IPS DF 4.7 (cell line): ENCODE results near the gene BMERB1.
"Not testable (repeated sequence)": the region's sequence is repeated elsewhere in the genome, so short reads cannot be mapped to it uniquely, and the experiment has no call there.

ENCODE experiments used
- DNase-seq: peaks from one replicate; pipeline ENCODE4 v3.0.0-alpha.2; 2013; ENCODE audit warnings: low spot score; ENCODE audit errors: extremely low read depth

The BMERB1 gene

DNA sequence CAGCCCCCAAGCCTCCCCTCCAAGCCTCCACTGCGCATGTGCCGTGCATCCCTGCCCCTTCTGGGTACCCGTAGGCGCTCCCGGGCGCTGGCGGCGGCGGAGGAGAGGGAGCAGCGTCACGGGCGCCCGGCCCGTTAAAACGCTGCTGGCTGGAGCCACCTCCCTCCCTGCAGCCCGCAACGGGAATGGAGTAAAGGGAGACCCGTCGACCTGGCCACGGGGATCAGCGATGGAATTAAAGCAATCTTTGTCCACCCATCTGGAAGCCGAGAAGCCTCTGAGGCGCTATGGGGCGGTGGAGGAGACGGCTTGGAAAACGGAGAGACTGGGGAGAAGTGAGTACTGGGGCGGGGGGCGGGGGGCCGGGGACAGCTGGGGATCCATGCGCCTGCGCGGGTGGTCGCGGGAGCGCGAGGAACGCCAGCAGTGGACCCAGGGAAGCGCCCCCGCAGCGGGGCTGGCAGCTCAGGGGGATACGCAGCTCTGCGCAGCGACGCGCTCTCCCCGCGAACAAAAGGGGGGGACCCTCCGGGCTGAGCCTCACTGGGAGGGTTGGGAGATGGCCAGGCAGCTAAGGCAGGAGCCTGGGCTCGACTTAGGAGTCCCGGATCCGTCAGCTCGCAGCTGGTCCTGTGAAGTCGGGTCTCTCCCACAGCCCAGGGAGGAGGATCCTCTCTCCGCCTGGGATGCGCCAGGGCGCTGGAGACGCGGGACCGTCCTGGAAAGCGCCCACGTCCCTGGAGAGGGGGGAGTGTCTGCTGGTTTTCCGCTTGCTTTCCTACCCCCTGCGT, at the start of gene BMERB1:
Gene BMERB1, plus strand, starts transcription at position 164 of the 791 bp plus-strand sequence. Its CDS starts 66 bp downstream, at position 230.
- DNase-seq: no peak

DNA sequence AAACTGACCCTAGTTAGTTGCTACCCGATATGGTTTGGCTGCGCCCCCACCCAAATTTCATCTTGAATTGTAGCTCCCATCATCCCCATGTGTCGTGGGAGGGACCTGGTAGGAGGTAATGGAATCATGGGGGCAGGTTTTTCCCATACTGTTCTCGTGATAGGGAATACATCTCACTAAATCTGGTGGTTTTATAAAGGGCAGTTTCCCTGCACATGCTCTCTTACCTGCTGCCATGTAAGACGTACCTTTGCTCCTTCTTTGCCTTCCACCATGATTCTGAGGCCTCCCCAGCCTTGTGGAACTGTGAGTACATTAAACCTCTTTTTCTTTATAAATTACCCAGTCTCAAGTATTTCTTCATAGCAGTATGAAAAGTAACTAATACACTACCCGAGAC, 46.3 kb upstream of the BMERB1 start:
- DNase-seq: not testable (repeated sequence)

DNA sequence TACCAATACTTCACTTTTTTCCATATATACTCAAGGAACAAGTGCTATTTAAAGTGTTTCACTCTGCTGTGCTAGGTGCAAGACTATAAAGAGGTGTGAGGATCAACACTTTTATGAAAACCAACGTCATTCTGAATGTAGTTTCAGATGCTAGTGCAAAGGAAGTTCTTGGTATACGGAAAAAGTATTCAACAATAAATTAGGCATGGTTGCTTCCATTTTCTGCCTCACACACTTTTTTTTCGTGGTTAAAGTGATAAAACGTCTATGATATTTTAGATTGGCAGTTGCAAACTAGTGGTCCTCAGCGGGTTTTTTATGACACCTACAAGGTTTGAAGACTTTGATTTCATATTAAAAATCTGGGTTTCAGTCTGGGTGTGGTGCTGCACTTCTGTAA, 44.5 kb upstream of the BMERB1 start:
- DNase-seq: not testable (repeated sequence)

DNA sequence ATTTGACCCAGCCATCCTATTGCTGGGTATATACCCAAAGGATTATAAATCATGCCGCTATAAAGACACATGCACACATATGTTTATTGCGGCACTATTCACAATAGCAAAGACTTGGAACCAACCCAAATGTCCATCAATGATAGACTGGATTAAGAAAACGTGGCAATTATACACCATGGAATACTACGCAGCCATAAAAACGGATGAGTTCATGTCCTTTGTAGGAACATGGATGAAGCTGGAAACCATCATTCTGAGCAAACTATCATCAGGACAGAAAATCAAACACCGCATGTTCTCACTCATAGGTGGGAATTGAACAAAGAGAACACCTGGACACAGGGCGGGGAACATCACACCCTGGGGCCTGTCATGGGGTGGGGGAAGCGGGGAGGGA, 41.4 kb upstream of the BMERB1 start:
- DNase-seq: not testable (repeated sequence)

DNA sequence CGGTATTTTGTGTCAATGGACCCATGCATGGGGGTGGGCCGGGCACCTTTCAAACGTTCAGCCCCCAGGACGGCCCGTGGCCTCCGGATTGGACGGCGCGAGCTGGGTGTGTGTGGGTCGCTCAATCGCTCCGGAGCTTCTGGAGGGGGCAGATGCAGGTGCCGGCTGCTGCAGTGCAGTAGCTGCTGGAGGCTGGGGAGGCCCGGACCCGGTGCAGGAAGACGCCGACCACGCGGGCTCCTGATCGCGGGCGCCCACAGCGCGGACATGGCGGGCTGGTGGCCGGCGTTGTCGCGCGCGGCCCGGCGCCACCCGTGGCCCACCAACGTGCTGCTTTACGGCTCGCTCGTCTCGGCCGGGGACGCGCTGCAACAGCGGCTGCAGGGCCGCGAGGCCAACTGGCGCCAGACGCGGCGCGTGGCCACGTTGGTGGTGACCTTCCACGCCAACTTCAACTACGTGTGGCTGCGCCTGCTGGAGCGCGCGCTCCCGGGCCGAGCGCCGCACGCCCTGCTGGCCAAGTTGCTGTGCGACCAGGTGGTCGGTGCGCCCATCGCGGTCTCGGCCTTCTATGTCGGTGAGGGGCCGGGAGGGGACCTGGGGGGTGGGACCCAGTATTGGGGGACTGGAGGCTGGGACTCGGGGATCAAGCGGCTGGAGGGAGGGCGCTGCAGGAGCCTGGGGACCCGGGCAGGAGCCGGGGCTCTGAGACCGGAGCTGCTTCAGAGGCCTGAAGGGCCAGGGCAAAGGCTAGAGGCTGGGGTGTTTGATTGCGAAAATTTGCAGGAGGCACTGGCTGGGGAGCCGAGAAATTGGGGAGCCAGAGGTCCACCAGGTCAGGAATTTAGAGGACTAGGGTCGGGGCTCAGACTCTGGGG, 38.5 kb upstream of the BMERB1 start, which contains the start of gene MPV17L:
Gene MPV17L, plus strand, starts transcription at position 124 of the 878 bp plus-strand sequence. Its CDS starts 144 bp downstream, at position 268.
- not testable (repeated sequence) for DNase-seq

DNA sequence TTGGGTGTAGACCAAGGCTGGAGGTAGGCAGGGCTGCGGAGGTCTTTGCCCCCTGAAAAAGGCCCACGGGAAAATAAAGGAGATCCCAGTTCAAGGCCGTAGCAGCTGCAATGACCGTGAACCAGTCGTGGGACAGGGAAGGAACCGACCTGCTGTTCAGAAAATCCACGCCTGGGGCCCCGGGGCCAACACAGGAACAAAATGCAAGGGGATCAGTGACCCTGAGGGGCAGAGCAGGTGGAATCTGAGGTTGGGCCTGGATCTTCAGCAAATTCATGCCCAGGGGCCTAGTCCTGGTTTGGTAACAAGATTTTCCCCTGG, 37.9 kb upstream of the BMERB1 start:
- not testable (repeated sequence) for DNase-seq

DNA sequence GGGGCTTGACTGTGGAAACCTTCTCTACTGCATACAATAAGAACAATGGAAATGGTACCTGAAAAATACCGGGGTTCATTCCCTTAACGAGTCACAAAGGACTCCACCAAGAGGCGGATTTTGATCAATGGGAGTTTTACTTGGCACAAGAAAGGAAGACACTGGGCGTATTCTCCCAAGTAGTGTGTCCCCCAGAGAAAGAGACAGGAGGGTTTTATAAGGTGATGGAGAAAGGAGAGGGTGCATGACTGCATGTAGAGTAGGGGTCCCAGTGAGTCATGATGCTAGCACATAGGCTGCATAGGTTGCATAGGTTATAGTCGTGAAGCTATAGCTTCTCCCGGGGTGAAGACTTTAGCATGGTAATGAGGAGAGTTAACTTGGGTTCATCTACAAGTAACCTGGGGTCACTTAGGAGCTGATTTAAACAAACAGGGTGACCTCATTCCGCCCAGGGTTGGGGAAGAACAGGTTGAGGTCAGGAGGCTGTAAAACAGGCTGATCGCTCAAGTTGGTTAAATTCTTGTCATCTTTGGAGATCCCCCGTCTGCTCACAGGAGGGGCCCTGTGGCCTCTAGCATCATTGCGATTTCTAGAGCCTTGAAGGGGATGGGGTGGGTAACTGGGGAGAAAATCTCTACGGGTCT, 37.3 kb upstream of the BMERB1 start:
- DNase-seq: no peak

DNA sequence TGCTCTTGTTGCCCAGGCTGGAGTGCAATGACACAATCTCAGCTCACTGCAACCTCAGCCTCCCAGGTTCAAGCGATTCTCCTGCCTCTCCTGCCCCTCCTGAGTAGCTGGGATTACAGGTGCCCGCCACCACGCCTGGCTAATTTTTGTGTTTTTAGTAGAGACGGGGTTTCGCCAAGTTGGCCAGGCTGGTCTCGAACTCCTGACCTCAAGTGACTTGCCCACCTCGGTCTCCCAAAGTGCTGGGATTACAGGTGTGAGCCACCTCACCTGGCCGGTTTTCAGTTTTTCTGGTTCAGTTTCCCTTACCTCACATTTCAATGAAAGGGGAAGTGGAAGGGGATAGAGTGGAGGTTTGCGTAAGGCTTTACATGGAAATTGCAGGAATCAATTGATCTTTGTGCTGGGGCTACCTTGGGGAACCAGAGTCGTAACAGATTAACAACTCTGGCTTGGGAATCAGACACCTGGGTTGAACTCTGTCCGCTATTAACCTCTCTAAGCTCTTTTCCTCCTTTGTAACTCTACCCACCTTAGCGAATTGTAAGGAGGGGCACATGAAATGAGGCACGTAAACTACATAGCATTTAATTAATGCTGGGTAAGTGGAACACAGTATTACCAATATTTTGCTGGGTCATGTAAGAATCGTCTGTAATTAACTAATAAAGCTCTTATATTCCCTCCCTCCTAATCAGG, 35.6 kb upstream of the BMERB1 start:
- no peak for DNase-seq

DNA sequence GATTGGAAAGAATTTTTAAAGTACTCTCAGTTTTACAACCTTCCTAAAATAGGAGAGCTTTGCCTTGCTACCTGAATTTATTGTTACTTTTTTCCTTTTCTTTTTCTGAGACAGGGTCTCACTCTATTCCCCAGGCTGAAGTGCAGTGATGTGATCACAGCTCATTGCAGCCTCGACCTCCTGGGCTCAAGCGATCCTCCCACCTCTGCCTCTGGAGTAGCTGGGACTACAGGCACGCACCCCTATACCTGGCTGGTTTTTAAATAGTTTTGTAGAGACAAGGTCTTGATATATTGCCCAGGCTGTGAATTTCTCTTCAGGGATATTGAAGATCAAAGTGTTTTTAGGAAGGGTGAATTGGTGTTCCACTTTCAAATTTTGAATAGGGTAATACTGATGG, 35.1 kb upstream of the BMERB1 start:
- DNase-seq: no peak

DNA sequence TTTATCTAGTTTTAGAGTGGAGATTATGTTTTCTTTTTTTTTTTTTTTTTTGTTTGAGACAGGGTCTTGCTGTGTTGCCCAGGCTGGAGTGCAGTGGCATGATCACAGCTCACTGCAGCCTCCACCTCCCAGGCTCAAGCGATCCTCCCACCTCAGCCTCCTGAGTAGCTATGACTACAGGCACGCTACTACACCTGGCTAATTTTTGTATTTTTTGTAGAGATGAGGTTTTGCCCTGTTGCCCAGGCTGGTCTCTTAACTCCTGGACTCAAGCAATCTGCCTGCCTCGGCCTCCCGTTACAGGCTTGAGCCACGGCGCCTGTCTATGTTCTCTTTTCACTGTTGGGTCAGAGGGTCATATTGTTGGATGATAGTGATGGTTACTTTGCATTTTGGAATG, 34.1 kb upstream of the BMERB1 start:
- not testable (repeated sequence) for DNase-seq

DNA sequence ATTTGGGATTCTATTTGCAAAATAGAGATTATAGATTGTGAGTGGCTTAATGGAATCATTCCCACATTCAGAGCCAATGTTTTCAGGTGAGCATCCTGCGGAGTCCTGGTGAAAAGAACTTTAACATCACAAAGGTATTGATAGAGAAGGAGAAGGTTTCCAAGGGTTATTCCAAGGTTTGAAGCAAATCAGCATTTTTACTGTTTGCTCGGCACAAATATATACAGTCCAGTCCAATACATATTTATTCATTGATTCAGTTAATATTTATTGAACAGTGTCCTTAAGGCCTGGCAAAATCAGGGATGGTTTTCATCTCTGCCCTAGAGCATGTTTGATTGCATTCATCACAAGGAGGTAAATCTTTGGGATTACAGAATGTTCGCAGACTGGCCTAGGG, 32.4 kb upstream of the BMERB1 start:
- DNase-seq: no peak

DNA sequence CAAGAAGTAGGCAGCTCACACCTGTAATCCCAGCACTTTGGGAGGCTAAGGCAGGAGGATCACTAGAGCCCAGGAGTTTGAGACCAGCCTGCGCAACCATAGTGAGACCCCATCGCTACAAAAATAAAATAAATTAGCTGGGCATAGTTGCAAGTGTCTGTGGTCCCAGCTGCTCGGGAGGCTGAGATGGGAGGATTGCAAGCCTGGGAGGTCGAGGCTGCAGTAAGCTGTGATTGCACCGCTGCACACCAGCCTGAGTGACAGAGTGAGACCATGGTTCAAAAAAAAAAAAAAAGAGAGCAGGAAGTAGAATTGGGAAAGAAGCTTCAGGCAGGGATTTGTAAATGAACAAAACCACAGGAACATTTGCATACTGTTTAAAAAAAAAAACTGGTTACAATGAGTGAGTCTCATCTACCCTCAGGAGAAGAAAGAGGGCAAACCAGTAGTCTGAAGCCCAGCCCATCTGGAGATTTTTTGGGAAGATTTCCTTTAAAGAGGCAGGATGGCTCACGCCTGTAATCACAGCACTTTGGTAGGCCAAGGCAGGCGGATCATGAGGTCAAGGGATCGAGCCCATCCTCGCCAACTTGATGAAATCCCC, 30.9 kb upstream of the BMERB1 start:
- DNase-seq: no peak

DNA sequence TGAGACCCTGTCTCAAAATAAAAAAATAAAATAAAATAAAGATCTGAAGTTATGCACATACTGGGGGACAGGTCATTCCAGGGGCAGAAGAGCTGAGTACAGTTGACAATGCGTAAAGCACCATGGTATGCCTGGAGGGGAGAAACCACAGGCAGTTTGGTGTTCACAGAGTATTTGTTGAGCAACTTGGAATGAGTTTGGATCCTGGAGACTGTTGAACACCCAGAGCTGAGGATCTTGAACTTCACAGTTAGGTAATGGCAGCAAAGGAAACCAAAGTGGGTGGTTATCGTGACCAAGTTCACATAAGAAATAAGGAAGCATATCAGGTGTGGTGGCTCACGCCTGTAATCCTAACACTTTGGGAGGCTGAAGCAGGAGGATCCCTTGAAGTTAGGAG, 30.3 kb upstream of the BMERB1 start:
- DNase-seq: not testable (repeated sequence)

DNA sequence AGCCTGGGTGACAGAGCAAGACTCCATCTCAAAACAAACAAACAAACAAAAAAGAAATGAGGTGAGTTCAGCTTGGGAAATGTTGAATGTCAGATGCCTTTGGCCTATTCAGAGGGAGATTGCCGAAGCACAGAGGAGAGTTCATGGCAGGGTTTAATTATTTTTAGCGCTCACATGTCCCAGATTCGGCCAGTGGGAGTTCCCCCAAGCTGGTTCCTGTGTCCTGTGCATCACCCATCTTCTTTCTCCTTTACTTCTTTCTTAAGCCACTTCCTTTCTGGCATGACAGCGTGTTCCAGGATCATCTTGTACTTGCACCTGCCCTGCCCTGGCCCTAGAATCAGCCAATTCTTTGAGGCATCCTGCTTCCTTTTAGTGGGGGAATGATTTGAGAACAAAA, 29.6 kb upstream of the BMERB1 start:
- no peak for DNase-seq

DNA sequence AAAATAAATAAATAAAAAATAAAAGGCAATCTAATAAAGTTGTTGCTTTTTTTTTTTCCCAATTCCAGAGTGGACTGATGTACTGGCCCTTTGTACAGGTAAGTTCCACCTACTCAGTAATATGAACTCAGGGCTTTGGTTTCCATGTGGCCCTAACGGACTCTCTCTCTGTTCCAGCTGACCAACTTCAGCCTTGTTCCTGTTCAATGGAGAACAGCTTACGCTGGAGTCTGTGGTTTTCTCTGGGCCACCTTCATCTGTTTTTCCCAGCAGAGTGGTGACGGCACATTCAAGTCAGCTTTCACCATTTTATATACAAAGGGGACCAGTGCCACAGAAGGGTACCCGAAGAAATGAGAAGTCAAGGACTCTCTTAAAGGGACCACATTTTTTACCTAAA, 26.6 kb upstream of the BMERB1 start:
- not testable (repeated sequence) for DNase-seq

DNA sequence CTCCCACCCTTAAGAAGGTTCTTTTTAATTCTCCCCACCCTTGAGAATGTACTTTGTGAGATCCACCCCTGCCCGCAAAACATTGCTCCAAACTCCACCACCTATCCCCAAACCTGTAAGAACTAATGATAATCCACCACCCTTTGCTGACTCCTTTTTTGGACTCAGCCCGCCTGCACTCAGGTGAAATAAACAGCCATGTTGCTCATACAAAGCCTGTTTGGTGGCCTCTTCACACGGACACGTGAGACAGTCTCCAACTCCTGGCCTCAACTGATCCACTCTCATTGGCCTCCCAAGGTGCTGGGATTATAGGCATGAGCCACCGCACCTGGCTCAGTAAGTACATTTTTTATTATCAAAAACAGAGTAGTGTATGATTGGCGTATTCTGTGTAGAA, 24.9 kb upstream of the BMERB1 start:
- not testable (repeated sequence) for DNase-seq

DNA sequence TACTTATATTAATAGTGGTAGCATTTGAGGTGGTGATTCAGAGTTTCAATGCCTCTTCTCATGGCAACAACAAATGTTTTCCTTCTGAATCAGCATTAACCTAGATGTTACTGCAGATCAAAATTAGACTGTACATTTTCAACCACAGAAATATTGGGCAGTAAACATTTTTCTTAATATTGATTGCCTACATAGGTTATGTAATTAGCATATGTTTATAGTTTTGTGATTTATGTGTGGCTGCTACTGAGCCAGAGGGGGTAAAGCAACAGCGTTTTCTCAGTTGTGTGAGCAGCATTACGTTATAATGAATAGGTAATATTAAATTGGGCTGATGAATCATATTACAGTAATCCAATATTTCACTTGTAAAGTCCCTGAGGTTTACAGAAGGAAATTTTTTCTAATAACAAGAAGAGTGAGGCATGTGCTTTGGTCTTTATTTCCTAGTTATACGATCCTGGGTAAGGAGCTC, 18.8 kb upstream of the BMERB1 start:
- DNase-seq: no peak

DNA sequence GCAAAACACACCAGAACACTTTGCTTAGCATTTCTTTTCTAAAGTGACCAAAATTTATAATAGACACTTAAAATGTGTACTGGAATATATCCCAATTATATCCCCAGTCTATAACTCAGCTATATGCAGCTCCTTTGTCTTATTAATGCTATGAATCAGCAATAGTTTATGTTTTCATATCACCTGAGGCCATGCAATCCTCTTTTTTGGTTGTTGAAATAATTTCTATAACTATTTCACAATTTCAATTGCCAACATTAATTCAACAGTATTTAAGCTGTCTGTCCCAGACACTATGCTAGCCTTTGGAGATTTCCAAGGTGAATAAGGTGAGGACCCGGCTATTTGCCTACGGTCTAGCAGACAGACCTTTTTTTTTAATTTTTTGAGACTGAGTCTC, 17.2 kb upstream of the BMERB1 start:
- no peak for DNase-seq

DNA sequence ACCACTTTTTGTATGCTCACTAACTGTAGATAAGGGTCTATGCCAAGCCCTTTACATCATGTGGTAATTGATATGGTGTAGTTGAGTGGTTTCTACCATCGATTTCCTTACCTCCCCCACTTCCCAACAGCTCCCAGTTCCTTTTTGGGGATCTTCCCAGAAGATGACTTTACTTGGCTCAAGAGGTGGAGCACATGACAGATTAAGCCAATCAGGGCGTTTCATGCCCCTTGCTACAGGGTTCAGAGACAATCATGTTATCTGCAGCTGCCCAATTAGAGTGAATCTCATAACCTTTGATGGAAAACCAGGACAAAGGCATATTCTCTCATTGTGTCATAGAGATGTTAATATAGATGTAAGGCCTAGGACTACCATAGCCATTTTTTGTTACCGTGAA, 16.2 kb upstream of the BMERB1 start:
- no peak for DNase-seq

DNA sequence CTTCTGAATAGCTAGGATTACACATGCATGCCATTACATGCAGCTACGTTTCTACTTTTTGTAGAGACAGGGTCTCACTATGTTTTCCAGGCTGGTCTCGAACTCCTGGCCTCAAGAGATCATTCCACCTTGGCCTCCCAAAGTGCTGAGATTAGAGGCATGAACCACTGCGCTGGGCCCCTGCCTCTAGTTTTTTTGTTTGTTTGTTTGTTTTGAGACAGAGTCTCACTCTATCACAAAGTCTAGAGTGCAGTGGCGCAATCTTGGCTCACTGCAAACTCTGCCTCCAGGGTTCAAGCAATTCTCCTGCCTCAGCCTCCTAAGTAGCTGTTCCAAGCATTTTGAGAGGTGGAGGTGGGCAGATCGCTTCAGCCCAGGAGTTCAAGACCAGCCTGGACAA, 12.7 kb upstream of the BMERB1 start:
- not testable (repeated sequence) for DNase-seq

DNA sequence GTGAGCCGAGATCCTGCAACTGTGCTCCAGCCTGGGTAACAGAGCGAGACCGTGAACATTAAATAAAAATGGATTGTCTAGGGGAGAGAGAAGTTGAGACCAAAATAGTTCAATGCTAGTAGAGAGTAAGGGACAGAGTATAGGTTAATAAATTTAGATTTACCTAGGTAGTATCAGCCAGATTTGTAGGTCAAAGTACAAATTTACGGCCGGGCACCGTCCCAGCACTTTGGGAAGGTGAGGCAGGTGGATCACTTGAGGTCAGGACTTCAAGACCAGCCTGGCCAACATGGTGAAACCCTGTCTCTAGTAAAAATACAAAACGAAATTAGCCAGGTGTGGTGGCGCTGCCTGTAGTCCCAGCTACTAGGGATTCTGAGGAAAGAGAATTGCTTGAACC, 12.2 kb upstream of the BMERB1 start:
- DNase-seq: no peak
